GM11168 (cell line): ENCODE measurements around the gene BBS10.
"Not testable (repeated sequence)": the region's sequence is repeated elsewhere in the genome, so short reads cannot be mapped to it uniquely, and the experiment has no call there.

Experiments used
- in situ Hi-C: fragments of 300-500 bp; cut with MboI; formaldehyde crosslinking; loops from one replicate; pipeline ENCODE4 v1.12.0; 2022; ENCODE audit warnings: low sequenced_read_pairs; ENCODE audit not compliant: unreplicated experiment

The BBS10 gene

GRCh38 chr12:76348079-76348901 is at the start of gene BBS10:
Gene BBS10, minus strand, starts transcription at chr12:76348415. Its CDS starts 57 bp downstream, at chr12:76348358.
- in situ Hi-C loops = loop anchor here (25.0 kb wide), 2 partner anchors 261 to 836 kb away; partner anchors contain the start of genes KRR1 and NAP1L1

DNA sequence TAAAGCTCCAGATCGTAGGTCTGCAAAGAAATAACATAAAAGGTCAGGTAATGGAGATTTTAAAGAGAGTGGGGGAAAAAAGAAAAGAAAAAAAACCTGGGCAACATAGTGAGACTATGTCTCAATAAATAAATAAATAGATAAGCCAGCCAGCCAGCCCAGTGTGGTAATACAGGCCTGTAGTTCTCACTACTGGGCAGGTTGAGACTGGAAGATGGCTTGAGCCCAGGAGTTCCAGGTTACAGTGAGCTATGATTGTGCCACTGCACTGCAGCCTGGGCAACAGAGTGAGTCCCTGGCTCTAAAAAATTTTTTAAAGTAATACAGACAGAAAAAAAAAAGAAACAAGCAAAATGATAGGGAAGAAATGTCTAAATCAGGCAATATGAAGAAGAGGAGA is 43.2 kb upstream of the BBS10 start:
- in situ Hi-C loops = no loop called here

GRCh38 chr12:76387614-76388013 is 39.4 kb upstream of the BBS10 start:
- in situ Hi-C loops = no loop called here

DNA sequence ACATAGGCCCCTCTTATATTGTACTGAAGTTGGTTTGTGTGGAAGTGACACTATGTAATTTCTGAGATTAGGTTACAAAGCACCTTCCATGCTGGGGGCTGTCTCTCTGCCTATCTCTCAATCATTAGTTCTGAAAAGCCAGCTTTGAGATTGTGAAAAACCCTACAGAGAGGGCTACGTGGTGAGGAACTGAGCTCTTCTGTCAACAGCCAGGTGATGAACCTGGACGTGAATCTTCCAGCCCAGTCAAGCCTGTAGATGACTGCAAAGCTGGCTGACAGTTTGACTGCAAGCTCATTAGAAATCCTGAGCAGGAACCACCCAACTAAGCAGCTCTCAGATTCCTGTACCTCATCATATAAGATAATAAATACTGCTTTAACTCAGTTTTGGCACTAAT is 36.3 kb upstream of the BBS10 start:
- in situ Hi-C loops = no loop called here

GRCh38 chr12:76383988-76384387 is 35.8 kb upstream of the BBS10 start:
- in situ Hi-C loops = no loop called here

DNA sequence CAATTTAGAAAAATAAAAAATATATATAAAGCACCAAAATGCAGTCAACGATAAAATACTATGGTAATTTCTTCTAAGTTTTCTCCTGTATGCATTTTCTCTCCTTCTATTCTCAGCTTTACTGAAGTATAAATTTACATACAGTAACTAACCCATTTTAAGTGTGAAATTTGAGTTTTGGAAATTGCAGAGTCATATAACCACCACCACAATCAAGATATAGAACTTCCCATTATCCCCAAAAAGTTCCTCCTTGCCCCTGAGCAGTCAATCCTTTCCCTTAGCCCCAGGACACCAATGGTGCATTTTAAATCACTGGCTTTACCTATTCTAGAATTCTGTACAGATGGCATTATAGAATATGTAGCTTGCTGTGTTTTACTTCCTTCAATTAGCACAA is 31.0 kb upstream of the BBS10 start:
- in situ Hi-C loops = no loop called here

DNA sequence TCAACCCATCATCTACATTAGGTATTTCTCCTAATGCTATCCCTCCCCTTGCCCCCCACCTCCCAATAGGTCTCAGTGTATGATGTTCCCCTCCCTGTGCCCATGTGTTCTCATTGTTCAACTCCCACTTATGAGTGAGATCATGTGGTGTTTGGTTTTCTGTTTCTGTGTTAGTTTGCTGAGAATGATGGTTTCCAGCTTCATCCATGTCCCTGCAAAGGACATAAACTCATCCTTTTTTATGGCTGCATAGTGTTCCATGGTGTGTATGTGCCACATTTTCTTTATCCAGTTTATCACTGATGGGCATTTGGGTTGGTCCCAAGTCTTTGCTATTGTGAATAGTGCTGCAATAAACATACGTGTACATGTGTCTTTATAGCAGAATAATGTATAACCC is 28.7 kb upstream of the BBS10 start:
- in situ Hi-C loops = not testable (repeated sequence)

GRCh38 chr12:76375939-76376338 is 27.7 kb upstream of the BBS10 start:
- in situ Hi-C loops = no loop called here

DNA sequence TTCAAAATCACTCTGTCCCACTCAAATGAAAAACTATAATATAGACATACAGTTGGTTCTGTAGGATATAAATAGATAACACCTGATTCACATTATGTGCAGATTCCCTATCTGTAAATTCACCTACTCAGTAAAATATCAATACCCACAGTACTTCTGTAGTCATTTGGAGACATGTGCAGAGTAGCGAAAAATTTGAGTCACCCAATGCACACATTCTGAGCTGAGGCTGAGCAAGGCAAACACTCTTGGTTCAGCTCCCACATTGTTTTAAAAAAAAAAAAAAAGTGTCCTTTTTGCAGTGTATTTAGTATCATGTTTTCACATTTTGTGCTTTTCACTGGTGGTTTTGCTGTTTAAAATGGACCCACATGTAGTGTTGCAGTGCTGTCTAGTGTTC is 27.3 kb upstream of the BBS10 start:
- in situ Hi-C loops = no loop called here

DNA sequence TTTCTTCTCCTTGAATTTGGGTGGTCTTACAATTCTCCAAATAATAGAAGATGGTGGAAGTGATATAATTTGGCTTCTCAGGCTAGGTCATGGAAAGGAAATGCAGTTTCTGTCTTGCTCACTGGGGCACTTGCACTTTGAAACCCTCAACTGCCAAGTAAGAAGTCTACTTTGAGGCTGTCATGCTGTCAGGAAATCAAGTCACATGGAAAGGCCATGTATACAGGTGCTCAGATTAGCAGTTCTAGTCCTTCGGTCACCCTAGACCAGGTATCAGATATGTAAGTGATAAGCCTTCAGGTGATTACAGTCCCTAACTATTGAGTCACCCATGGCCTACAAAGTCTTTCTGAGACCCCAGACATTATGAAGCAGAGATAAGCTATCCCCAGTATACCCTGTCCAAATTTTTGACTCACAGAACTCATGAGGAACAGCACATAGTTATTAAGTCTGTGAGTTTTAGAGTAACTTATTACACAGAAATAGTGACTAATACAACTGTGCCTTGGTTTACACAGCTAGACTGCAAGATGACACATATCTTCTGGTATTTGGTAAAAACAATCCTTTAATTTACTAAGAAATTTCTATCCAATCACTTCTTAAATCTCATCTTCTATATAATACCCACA is 26.3 kb upstream of the BBS10 start:
- in situ Hi-C loops = no loop called here

GRCh38 chr12:76368230-76368629 is 20.0 kb upstream of the BBS10 start:
- in situ Hi-C loops = no loop called here

DNA sequence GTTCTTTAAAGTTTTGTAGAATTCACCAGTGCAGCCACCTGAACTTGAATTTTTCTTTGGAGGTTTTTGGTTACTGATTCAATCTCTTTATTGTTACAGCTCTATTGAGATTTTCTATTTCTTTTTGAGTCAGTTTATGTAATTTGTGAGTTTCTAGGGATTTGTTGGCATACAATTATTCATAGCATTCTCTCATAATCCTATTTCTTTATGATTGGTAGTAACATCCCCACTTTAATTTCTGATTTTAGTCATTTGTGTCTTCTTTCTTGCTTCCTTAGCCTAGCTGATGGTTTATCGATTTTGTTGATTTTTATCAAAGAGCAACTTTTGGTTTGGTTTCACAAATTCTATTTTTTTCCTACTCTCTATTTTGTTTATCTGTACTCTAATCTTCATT is 17.9 kb upstream of the BBS10 start:
- in situ Hi-C loops = no loop called here

DNA sequence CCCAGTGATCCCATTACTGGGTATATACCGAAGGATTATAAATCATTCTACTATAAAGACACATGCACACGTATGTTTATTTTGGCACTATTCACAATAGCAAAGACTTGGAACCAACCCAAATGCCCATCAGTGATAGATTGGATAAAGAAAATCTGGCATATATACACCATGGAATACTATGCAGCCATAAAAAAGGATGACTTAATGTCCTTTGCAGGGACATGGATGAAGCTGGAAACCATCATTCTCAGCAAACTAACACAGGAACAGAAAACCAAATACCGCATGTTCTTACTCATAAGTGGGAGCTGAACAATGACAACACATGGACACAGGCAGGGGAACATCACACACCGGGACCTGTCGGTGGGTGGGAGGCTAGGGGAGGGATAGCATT is 15.9 kb upstream of the BBS10 start:
- in situ Hi-C loops = not testable (repeated sequence)

GRCh38 chr12:76360316-76360715 is 12.1 kb upstream of the BBS10 start:
- in situ Hi-C loops = no loop called here

GRCh38 chr12:76356071-76356470 is 7.9 kb upstream of the BBS10 start:
- in situ Hi-C loops = no loop called here

DNA sequence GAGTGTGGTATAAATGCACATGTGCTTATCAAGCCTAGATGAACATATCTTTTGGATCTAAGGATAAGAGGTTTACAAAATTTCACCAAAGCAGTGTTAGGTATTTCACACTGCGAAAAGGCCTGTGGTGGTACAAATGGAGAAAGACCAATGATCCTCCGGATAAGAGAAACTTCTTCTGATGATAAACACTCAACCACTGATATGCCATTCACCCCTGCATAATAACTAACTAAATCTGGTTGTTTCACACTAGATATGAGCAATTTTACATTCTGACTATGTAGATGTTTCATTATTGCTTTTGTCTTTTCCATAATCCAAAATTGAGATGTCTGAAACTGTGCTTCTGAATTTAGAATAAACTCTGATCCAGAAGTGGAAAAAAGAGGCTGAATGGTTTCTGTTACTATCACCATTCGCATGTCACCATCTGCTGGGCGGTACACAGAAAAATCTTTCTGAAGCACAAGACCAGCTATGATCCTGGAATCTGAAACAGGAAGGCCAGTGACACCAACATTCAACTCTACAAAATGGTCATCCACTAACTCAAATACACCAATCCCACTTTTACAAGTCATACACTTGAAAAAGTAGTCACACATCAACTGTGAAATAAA is 1.3 kb downstream of the BBS10 start:
- in situ Hi-C loops = loop anchor here (25.0 kb wide), 2 partner anchors 260 to 835 kb away; partner anchors contain the start of genes KRR1 and NAP1L1

DNA sequence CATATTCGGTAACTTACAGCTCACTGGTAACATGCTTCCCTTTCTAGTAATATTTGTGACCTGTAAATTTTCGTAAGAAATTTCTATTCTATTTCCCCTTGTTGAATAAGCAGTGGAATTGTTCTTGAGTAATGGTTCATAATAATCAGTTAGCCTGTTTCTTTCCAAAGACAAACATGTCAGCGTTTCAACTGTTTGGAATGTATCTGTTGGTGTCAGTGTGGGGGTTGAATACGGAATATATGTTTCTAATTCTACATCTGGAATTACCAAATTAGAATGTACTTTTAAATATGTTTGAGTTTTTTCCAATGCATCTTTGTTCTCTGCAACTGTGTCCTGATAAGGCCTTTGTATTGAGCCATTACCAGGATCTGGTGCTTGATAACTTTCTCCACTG is 2.0 kb downstream of the BBS10 start:
- in situ Hi-C loops = loop anchor here (25.0 kb wide), 2 partner anchors 259 to 834 kb away; partner anchors contain the start of genes KRR1 and NAP1L1

DNA sequence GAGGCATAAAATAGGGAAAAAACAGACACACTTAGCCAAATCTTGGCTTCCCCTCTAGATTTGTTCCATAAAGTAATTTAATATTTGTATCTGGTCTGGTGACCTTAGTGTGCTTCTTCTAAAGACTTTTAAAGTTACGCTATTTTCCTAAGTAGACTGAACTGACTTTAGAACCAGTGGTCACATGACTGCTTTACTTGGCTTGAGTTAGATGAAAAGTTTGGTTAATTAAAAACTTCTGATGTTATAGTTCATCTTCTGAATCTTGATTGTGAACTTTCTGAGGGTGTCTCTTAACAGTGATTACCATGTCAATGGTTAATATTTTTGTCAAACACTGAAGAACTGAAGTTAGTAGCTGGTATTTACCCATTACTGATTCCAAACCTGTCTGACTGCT is 2.6 kb downstream of the BBS10 start:
- in situ Hi-C loops = loop anchor here (25.0 kb wide), 2 partner anchors 258 to 833 kb away; partner anchors contain the start of genes KRR1 and NAP1L1

DNA sequence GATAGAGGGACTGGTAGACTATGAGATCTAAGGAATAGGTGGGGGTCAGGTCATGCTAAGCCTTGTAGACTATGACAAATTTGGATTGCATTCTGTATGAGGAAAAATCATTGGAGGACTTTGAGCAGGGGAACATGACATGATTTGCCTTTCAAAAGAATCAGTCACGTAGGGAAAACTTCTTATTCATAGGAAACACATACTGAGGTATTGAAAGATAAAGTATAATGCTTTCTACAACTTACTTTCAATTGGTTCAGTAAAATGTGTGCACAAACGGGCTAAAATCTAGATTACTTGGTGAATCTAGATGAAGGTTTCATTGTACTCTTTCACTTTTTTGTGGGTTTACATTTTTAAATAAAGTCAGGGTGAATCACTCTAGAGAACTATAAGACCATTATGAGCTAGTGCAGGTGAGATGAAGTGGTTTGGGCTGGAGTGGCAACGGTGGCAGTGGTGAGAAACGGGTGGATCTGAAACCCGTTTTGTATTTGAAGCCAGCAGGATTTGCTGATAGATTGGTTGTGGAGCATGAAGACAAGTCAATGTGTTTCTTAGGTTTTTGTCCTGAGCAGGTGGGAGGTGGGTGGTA is 6.7 kb downstream of the BBS10 start:
- in situ Hi-C loops = loop anchor here (25.0 kb wide), 2 partner anchors 254 to 829 kb away; partner anchors contain the start of genes KRR1 and NAP1L1

GRCh38 chr12:76340680-76341435 is 7.4 kb downstream of the BBS10 start:
- in situ Hi-C loops = loop anchor here (25.0 kb wide), 2 partner anchors 254 to 829 kb away; partner anchors contain the start of genes KRR1 and NAP1L1
